H9 (cell line): ENCODE data around the gene TSSC4. TPM values are rescaled to one million over a fixed set of nuclear protein-coding genes. Genes with fewer than 3 reads are reported as not detected.

Experiments used
- DNase-seq: peaks from one replicate; pipeline ENCODE4 v3.0.0-alpha.2; 2017
- H2AFZ ChIP-seq: one replicate; pipeline ENCODE4 v1.6.1; 2013; ENCODE audit warnings: mild to moderate bottlenecking, low read length, control low read depth, moderate library complexity
- H2AK5ac ChIP-seq: 2 replicates; pipeline ENCODE4 v1.6.1; 2013; ENCODE audit warnings: low read length, control low read depth, mixed read lengths; ENCODE audit not compliant: insufficient read length
- H2BK120ac ChIP-seq: one replicate; pipeline ENCODE4 v1.6.1; 2013; ENCODE audit warnings: low read depth, mild to moderate bottlenecking, low read length, control low read depth, inconsistent platforms; ENCODE audit not compliant: poor library complexity, severe bottlenecking
- H2BK12ac ChIP-seq: 2 replicates; pipeline ENCODE4 v1.6.1; 2013; ENCODE audit warnings: low read length, control low read depth, mixed read lengths, low read depth; ENCODE audit not compliant: insufficient read length
- H2BK15ac ChIP-seq: 2 replicates; pipeline ENCODE4 v1.6.1; 2013; ENCODE audit warnings: low read depth, low read length, control low read depth
- H2BK20ac ChIP-seq: one replicate; pipeline ENCODE4 v1.6.1; 2013; ENCODE audit warnings: low read depth, mild to moderate bottlenecking, low read length, control low read depth, inconsistent platforms; ENCODE audit not compliant: poor library complexity, severe bottlenecking
- H2BK5ac ChIP-seq: 2 replicates; pipeline ENCODE4 v1.6.1; 2013; ENCODE audit warnings: low read length, control low read depth, mixed read lengths; ENCODE audit not compliant: insufficient read length
- H3K14ac ChIP-seq: 2 replicates; pipeline ENCODE4 v1.6.1; 2013; ENCODE audit warnings: low read length, control low read depth; ENCODE audit not compliant: insufficient read depth
- H3K18ac ChIP-seq: 2 replicates; pipeline ENCODE4 v1.6.1; 2013; ENCODE audit warnings: low read depth, mild to moderate bottlenecking, mixed read lengths, low read length, control low read depth; ENCODE audit not compliant: insufficient read length
- H3K23ac ChIP-seq: 2 replicates; pipeline ENCODE4 v1.6.1; 2013; ENCODE audit warnings: low read length, control low read depth, mixed read lengths, low read depth; ENCODE audit not compliant: insufficient read length
- H3K23me2 ChIP-seq: 2 replicates; pipeline ENCODE4 v1.6.1; 2013; ENCODE audit warnings: low read depth, mild to moderate bottlenecking, mixed read lengths, low read length, control low read depth; ENCODE audit not compliant: insufficient read length, poor library complexity, severe bottlenecking
- H3K27ac ChIP-seq: 2 replicates; pipeline ENCODE4 v1.5.1; 2013; ENCODE audit warnings: low read length, control low read depth, mixed read lengths, low read depth; ENCODE audit not compliant: insufficient read length
- H3K27me3 ChIP-seq: 2 replicates; pipeline ENCODE4 v1.6.1; 2013; ENCODE audit warnings: low read length, control low read depth, inconsistent platforms; ENCODE audit not compliant: insufficient read depth
- H3K4ac ChIP-seq: 2 replicates; pipeline ENCODE4 v1.6.1; 2013; ENCODE audit warnings: low read depth, mild to moderate bottlenecking, control low read depth, inconsistent platforms, low read length, moderate library complexity
- H3K4me1 ChIP-seq: 2 replicates; pipeline ENCODE4 v1.6.1; 2013; ENCODE audit warnings: low read length, control low read depth, inconsistent platforms; ENCODE audit not compliant: insufficient read depth
- H3K4me2 ChIP-seq: 2 replicates; pipeline ENCODE4 v1.6.1; 2013; ENCODE audit warnings: low read length, control low read depth, mixed read lengths; ENCODE audit not compliant: insufficient read length, insufficient read depth
- H3K56ac ChIP-seq: 2 replicates; pipeline ENCODE4 v1.6.1; 2013; ENCODE audit warnings: low read depth, mild to moderate bottlenecking, mixed read lengths, low read length, control low read depth; ENCODE audit not compliant: insufficient read length
- H3K79me1 ChIP-seq: 2 replicates; pipeline ENCODE4 v1.6.1; 2013; ENCODE audit warnings: low read depth, mild to moderate bottlenecking, moderate library complexity, low read length, control low read depth, inconsistent platforms; ENCODE audit not compliant: insufficient read depth, poor library complexity, severe bottlenecking
- H3K79me2 ChIP-seq: 2 replicates; pipeline ENCODE4 v1.6.1; 2013; ENCODE audit warnings: low read length, control low read depth, inconsistent platforms; ENCODE audit not compliant: insufficient read depth
- H3K9ac ChIP-seq: 2 replicates; pipeline ENCODE4 v1.6.1; 2013; ENCODE audit warnings: low read length, control low read depth, mixed read lengths; ENCODE audit not compliant: insufficient read length; ENCODE audit errors: extremely low read depth
- H3K9me3 ChIP-seq: one replicate; pipeline ENCODE4 v1.6.1; 2013; ENCODE audit warnings: low read depth, low read length, inconsistent platforms; ENCODE audit not compliant: control insufficient read depth
- H3T11ph ChIP-seq: one replicate; pipeline ENCODE4 v1.6.1; 2013; ENCODE audit warnings: mild to moderate bottlenecking, low read length, control low read depth, inconsistent platforms
- H4K20me1 ChIP-seq: one replicate; pipeline ENCODE4 v1.6.1; 2013; ENCODE audit not compliant: control insufficient read depth, insufficient read length, insufficient read depth
- H4K5ac ChIP-seq: 2 replicates; pipeline ENCODE4 v1.6.1; 2013; ENCODE audit warnings: low read depth, mild to moderate bottlenecking, mixed read lengths, low read length, control low read depth; ENCODE audit not compliant: insufficient read length
- H4K8ac ChIP-seq: replicated peaks from 2 replicates; pipeline ENCODE4 v1.6.1; 2013; ENCODE audit warnings: low read length, control low read depth, mixed read lengths, low read depth; ENCODE audit not compliant: insufficient read length
- H4K91ac ChIP-seq: 2 replicates; pipeline ENCODE4 v1.6.1; 2013; ENCODE audit warnings: low read depth, mild to moderate bottlenecking, moderate library complexity, mixed read lengths, low read length, control low read depth; ENCODE audit not compliant: insufficient read length
- H3K27ac Mint-ChIP-seq, 3 experiments: 2 replicates in 2 of 3; 3 replicates in 1 of 3; pipeline ENCODE4 v1.8.0; 2020 to 2021; ENCODE audit warnings: mixed read lengths in 3 of 3, mild to moderate bottlenecking in 1 of 3, moderate library complexity in 1 of 3
- H3K27me3 Mint-ChIP-seq: 2 replicates; pipeline ENCODE4 v1.8.0; 2021; ENCODE audit warnings: low read depth, mild to moderate bottlenecking, moderate library complexity, mixed read lengths
- H3K36me3 Mint-ChIP-seq, 3 experiments: 2 replicates in 2 of 3; 3 replicates in 1 of 3; pipeline ENCODE4 v1.8.0; 2020 to 2021; ENCODE audit warnings: low read depth in 3 of 3, mixed read lengths in 3 of 3; ENCODE audit not compliant: insufficient read depth in 1 of 3
- H3K4me1 Mint-ChIP-seq, 2 experiments: 2 replicates each; pipeline ENCODE4 v1.8.0; 2020; ENCODE audit warnings: mixed read lengths in 2 of 2
- H3K4me3 Mint-ChIP-seq, 2 experiments: 2 replicates in 1 of 2; 3 replicates in 1 of 2; pipeline ENCODE4 v1.8.0; 2020 to 2021; ENCODE audit warnings: mild to moderate bottlenecking in 2 of 2, mixed read lengths in 2 of 2, moderate library complexity in 1 of 2
- H3K9me3 Mint-ChIP-seq, 2 experiments: 2 replicates in 1 of 2; 3 replicates in 1 of 2; pipeline ENCODE4 v1.8.0; 2020; ENCODE audit warnings: mild to moderate bottlenecking in 2 of 2, mixed read lengths in 2 of 2, moderate library complexity in 1 of 2
- WGBS: extraction: QIAGEN DNeasy Blood & Tissue Kit; methylation state at CpG from one replicate; pipeline ENCODE4 v1.1.7; 2013; ENCODE audit warnings: missing lambda C conversion rate, low lambda C conversion rate, mixed read lengths; ENCODE audit not compliant: insufficient read length; ENCODE audit errors: extremely low coverage; 5-methylcytosine and 5-hydroxymethylcytosine counted together
- total RNA-seq: library from RNA; stranded (reverse); gene quantifications from 2 replicates; pipeline ENCODE4 v1.2.1, GENCODE V29; 2021
- TF ChIP-seq, protein P1 (sequence below): fragments of 200-600 bp; sonication (generic); conservative IDR thresholded peaks from 3 replicates; pipeline ENCODE4 v1.8.0; 2021; ENCODE audit warnings: antibody characterized with exemption, mild to moderate bottlenecking

Gene TSSC4
- total RNA-seq, 1 experiment from 2014 or later = 51.0 TPM

DNA sequence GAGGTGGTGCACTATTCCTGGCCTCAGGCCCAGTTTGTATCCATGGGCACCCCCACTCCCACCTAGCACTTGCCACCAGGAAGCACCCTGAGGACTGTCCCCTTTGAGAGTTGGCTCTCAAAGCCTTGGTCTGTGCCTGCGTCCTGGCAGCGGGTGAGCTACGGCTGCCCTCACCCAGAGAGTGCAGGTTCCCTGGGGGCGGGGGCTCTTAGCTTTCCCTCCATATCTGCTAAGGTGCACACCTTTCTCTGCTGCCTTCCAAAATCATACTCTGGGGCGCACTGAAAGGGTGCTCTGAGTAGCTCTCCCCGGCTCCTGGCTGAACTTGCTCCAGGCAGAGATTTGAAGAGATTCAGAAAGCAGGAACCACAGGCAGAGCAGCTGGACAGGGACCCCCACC, 51.4 kb downstream of the TSSC4 start:
- H3K27me3 ChIP-seq = peaks cover 8% of the 10 kb centered on the region; the same call in 1 of the 2 replicates
- WGBS = no CpG with 5 or more reads among the region's 6 CpGs

More for the DNA sequence above, 51.4 kb downstream of the TSSC4 start:
- Histone ChIP-seq H4K8ac (no peak overlapping the region), H2AK5ac (no peak overlapping the region), H3K9me3 (no peaks in the 10 kb centered on the region), H3K4ac (no peak overlapping the region), H3K23me2 (peaks cover 3% of the 10 kb centered on the region), H4K20me1 (no peaks in the 10 kb centered on the region), H3K9ac (no peak overlapping the region), H3K4me1 (no peaks in the 10 kb centered on the region), H2BK12ac (no peak overlapping the region), H3T11ph (no peak overlapping the region), H2BK5ac (no peak overlapping the region), H3K56ac (no peak overlapping the region), H2AFZ (no peak overlapping the region), H2BK20ac (no peak overlapping the region), H3K79me1 (no peaks in the 10 kb centered on the region), H3K79me2 (no peaks in the 10 kb centered on the region), H4K91ac (no peak overlapping the region), H3K14ac (no peak overlapping the region), H4K5ac (no peak overlapping the region), H2BK120ac (no peak overlapping the region), H3K4me2 (no peak overlapping the region), H3K27ac (no peak overlapping the region), H3K18ac (no peak overlapping the region), H2BK15ac (no peak overlapping the region), H3K23ac (no peak overlapping the region)
- H3K9me3 Mint-ChIP-seq = peaks cover 0 to 7% of the 10 kb centered on the region in 2 experiments; a peak in 2 of 5 replicates
- DNase-seq = no peak
- H3K36me3 Mint-ChIP-seq = no peaks in the 10 kb centered on the region; a peak in 1 of 7 replicates
- H3K4me1 Mint-ChIP-seq = no peaks in the 10 kb centered on the region
- H3K27me3 Mint-ChIP-seq = peaks cover 98% of the 10 kb centered on the region
- TF ChIP-seq, protein P1, sequence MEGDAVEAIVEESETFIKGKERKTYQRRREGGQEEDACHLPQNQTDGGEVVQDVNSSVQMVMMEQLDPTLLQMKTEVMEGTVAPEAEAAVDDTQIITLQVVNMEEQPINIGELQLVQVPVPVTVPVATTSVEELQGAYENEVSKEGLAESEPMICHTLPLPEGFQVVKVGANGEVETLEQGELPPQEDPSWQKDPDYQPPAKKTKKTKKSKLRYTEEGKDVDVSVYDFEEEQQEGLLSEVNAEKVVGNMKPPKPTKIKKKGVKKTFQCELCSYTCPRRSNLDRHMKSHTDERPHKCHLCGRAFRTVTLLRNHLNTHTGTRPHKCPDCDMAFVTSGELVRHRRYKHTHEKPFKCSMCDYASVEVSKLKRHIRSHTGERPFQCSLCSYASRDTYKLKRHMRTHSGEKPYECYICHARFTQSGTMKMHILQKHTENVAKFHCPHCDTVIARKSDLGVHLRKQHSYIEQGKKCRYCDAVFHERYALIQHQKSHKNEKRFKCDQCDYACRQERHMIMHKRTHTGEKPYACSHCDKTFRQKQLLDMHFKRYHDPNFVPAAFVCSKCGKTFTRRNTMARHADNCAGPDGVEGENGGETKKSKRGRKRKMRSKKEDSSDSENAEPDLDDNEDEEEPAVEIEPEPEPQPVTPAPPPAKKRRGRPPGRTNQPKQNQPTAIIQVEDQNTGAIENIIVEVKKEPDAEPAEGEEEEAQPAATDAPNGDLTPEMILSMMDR = no peak
- no peak overlapping the region for H3K4me3 Mint-ChIP-seq
- no peak overlapping the region for H3K27ac Mint-ChIP-seq
